Measurements from ENCODE around the gene SLC2A10.

- TF ChIP-seq POLR2A (IDR thresholded peaks at IDR 0.05) (no peak), CTCF (IDR thresholded peaks at IDR 0.05) (no peak)
These were observed 392 bp upstream of the SLC2A10 start for GRCh38 chr20:46709055-46709458.

All from esophagus squamous epithelium (tissue), 4 donors.